Fibroblast of lung (primary cell): ENCODE data around the gene KCNJ14. TPM values are rescaled to one million over a fixed set of nuclear protein-coding genes. Genes with fewer than 3 reads are reported as not detected.

Experiments used
- DNase-seq, 2 donors: peaks; one replicate each; pipeline versions ENCODE4 v3.0.0 to v3.0.0-alpha.2; 2010; ENCODE audit warnings: low read depth in 2 of 2
- H2AFZ ChIP-seq: 2 replicates; pipeline ENCODE4 v1.5.1; 2012; ENCODE audit warnings: low read length, control low read depth, inconsistent platforms
- H3K27ac ChIP-seq: 2 replicates; pipeline ENCODE4 v1.5.1; 2011; ENCODE audit warnings: low read length, control low read depth; ENCODE audit not compliant: insufficient read depth
- H3K27me3 ChIP-seq: 2 replicates; pipeline ENCODE4 v1.5.1; 2011; ENCODE audit warnings: mild to moderate bottlenecking, low read length; ENCODE audit not compliant: control insufficient read depth, insufficient read depth
- H3K36me3 ChIP-seq: 2 replicates; pipeline ENCODE4 v1.5.1; 2011; ENCODE audit warnings: low read length; ENCODE audit not compliant: control insufficient read depth, insufficient read depth
- H3K4me1 ChIP-seq: 2 replicates; pipeline ENCODE4 v1.5.1; 2011; ENCODE audit warnings: low read length; ENCODE audit not compliant: control insufficient read depth, insufficient read depth; ENCODE audit errors: extremely low read depth
- H3K4me2 ChIP-seq: 2 replicates; pipeline ENCODE4 v1.5.1; 2011; ENCODE audit warnings: low read length, control low read depth; ENCODE audit not compliant: insufficient read depth; ENCODE audit errors: extremely low read depth
- H3K4me3 ChIP-seq, 4 experiments: fragments of 200-600 bp in 1 of 4; sonication (generic) in 1 of 4; replicated peaks in 1 of 4; 2 replicates each; pipeline ENCODE4 v1.5.1; 2011 to 2016; ENCODE audit warnings: low read length in 4 of 4, low read depth in 3 of 4, mild to moderate bottlenecking in 3 of 4, control low read depth in 2 of 4, inconsistent platforms in 1 of 4, mixed read lengths in 1 of 4; ENCODE audit not compliant: insufficient read depth in 1 of 4; ENCODE audit errors: control extremely low read depth in 1 of 4
- H3K79me2 ChIP-seq: 2 replicates; pipeline ENCODE4 v1.5.1; 2012; ENCODE audit warnings: mild to moderate bottlenecking, low read length, inconsistent platforms; ENCODE audit not compliant: control insufficient read depth, insufficient read depth
- H3K9ac ChIP-seq: 2 replicates; pipeline ENCODE4 v1.5.1; 2011; ENCODE audit warnings: mild to moderate bottlenecking, low read length, control low read depth; ENCODE audit not compliant: insufficient read depth
- H3K9me3 ChIP-seq: 2 replicates; pipeline ENCODE4 v1.5.1; 2012; ENCODE audit warnings: low read depth, low read length; ENCODE audit not compliant: control insufficient read depth, insufficient read depth
- H4K20me1 ChIP-seq: 2 replicates; pipeline ENCODE4 v1.5.1; 2011; ENCODE audit warnings: low read length; ENCODE audit not compliant: control insufficient read depth, insufficient read depth; ENCODE audit errors: extremely low read depth
- EZH2 ChIP-seq: IDR thresholded peaks from 2 replicates; pipeline ENCODE4 v1.5.1; 2012; ENCODE audit warnings: low read length, control low read depth, mild to moderate bottlenecking; ENCODE audit errors: missing control alignments
- polyA plus RNA-seq, 2 donors: library from polyadenylated mRNA; depleted of rRNA in 1 of 2; stranded (reverse) in 1 of 2; unstranded in 1 of 2; fragments of >200 nt; gene quantifications; 2 replicates each; pipeline ENCODE4 v1.2.1, GENCODE V29; 2011 to 2012; ENCODE audit warnings: missing spikeins in 1 of 2
- total RNA-seq: library from RNA; depleted of rRNA; stranded (reverse); fragments of >200 nt; gene quantifications from 2 replicates; pipeline ENCODE4 v1.2.1, GENCODE V29; 2014
- TF ChIP-seq, protein P1 (sequence below), 2 donors: IDR thresholded peaks in 1 of 2; conservative IDR thresholded peaks in 1 of 2; 1 replicate in 1 of 2; 2 replicates in 1 of 2; pipeline ENCODE4 v1.5.1; 2011 to 2012; ENCODE audit warnings: low read length in 2 of 2, control low read depth in 1 of 2, inconsistent platforms in 1 of 2, low read depth in 1 of 2, mild to moderate bottlenecking in 1 of 2

Gene KCNJ14
- total and polyA plus RNA-seq, 2 donors (not counting 1 experiment from before 2014, with no cell fraction given), result 0.15 to 0.50 TPM

DNA sequence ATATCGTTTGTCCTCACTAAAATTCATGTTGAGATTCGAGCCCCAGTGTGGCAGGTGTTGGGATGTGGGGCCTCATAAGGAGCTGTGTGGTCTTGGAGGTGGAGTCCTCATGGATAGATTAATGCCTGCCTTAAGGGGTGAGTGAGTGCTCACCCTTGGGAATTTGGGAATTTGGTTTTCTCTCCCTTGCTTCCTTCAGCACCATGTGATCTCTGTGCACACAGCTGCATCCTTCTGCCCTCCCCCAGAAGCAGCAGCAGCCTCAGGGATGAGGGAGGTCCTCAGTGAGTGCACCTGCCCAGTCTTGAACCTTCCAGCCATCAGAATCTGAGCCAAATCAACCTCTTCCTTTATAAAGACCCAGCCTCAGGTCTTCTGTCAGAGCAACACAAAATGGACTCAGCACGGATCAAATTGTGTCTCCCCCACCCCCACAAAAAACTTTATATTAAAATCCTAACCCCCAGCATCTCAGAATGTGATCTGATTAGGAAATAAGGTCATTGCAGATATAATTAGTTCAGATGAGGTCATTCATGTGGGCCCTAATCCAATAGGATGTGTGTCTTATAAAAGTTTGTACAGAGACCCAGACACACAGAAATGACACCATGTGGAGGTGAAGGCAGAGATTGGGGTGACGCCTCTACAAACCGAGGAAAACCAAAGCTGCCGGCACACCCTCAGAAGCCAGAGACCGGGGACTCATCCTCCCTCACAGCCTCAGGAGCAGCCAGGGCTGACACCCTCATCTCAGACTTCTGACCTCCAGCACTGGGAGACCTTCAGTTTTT is 26.7 kb downstream of the KCNJ14 start:
- no peak for DNase-seq
- Histone ChIP-seq H3K4me1 (peaks cover 24% of the 10 kb centered on the region), H3K79me2 (no peaks in the 10 kb centered on the region), H3K4me2 (no peak overlapping the region), H3K4me3 (no peak overlapping the region), H2AFZ (no peak overlapping the region), H3K27me3 (no peaks in the 10 kb centered on the region), H3K27ac (no peak overlapping the region), H3K36me3 (peaks cover 1% of the 10 kb centered on the region), H4K20me1 (no peaks in the 10 kb centered on the region), H3K9me3 (no peaks in the 10 kb centered on the region), H3K9ac (peak overlapping the region; percentile 7)
- no peak for TF ChIP-seq EZH2
- TF ChIP-seq, protein P1, sequence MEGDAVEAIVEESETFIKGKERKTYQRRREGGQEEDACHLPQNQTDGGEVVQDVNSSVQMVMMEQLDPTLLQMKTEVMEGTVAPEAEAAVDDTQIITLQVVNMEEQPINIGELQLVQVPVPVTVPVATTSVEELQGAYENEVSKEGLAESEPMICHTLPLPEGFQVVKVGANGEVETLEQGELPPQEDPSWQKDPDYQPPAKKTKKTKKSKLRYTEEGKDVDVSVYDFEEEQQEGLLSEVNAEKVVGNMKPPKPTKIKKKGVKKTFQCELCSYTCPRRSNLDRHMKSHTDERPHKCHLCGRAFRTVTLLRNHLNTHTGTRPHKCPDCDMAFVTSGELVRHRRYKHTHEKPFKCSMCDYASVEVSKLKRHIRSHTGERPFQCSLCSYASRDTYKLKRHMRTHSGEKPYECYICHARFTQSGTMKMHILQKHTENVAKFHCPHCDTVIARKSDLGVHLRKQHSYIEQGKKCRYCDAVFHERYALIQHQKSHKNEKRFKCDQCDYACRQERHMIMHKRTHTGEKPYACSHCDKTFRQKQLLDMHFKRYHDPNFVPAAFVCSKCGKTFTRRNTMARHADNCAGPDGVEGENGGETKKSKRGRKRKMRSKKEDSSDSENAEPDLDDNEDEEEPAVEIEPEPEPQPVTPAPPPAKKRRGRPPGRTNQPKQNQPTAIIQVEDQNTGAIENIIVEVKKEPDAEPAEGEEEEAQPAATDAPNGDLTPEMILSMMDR (conservative IDR thresholded peaks at IDR 0.05 in 1 of 2, IDR thresholded peaks at IDR 0.05 in 1 of 2; ENCODE audit: low read depth in 1 of 2, low read length in 2 of 2), result no peak

DNA sequence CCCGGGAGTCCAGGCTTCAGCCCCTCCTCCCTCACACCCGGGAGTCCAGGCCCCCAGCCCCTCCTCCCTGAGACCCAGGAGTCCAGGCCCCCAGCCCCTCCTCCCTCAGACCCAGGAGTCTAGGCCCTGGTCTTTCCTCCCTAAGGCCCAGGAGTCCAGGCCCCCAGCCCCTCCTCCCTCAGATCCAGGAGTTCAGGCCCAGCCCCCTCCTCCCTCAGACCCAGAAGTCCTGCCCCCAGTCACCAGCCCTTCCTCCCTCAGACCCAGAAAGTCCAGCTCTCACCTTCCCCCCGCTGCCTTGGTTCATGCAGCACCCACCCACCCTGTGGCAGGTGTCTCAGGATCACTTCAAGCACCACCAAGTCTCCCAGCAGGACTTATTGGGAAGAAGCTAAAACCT is 27.9 kb downstream of the KCNJ14 start:
- Histone ChIP-seq H3K36me3 (no peaks in the 10 kb centered on the region), H3K27me3 (no peaks in the 10 kb centered on the region), H3K9ac (no peak overlapping the region), H2AFZ (no peak overlapping the region), H3K4me1 (peaks cover 34% of the 10 kb centered on the region), H3K79me2 (no peaks in the 10 kb centered on the region), H4K20me1 (no peaks in the 10 kb centered on the region), H3K9me3 (no peaks in the 10 kb centered on the region), H3K4me3 (no peak overlapping the region), H3K4me2 (no peak overlapping the region), H3K27ac (no peak overlapping the region)
- no peak for DNase-seq
- no peak for TF ChIP-seq EZH2
- TF ChIP-seq, protein P1 (conservative IDR thresholded peaks at IDR 0.05 in 1 of 2, IDR thresholded peaks at IDR 0.05 in 1 of 2; ENCODE audit: low read depth in 1 of 2, low read length in 2 of 2), result no peak

- Histone ChIP-seq H4K20me1 (no peaks in the 10 kb centered on the region), H3K4me1 (peaks cover 36% of the 10 kb centered on the region), H3K9me3 (no peaks in the 10 kb centered on the region), H2AFZ (no peak overlapping the region), H3K4me3 (no peak overlapping the region), H3K27me3 (no peaks in the 10 kb centered on the region), H3K27ac (no peak overlapping the region), H3K4me2 (no peak overlapping the region), H3K9ac (no peak overlapping the region), H3K79me2 (no peaks in the 10 kb centered on the region), H3K36me3 (no peaks in the 10 kb centered on the region)
- no peak for DNase-seq
- no peak for TF ChIP-seq EZH2
- TF ChIP-seq, protein P1 (conservative IDR thresholded peaks at IDR 0.05 in 1 of 2, IDR thresholded peaks at IDR 0.05 in 1 of 2; ENCODE audit: low read depth in 1 of 2, low read length in 2 of 2), result no peak
These were observed 29.0 kb downstream of the KCNJ14 start for GRCh38 chr19:48484247-48484893.
